Measurements from ENCODE around the gene MTIF3. TPM values are rescaled to one million over a fixed set of nuclear protein-coding genes. Genes with fewer than 3 reads are reported as not detected.

The MTIF3 gene
- polyA plus RNA-seq, 1 donor from 2014 or later = 66.5 TPM

GRCh38 chr13:27425918-27426630 is 24.3 kb downstream of the MTIF3 start:
- no peaks in the 10 kb centered on the region for H4K20me1 ChIP-seq (ENCODE audit: insufficient read depth)
- peak overlapping the region; percentile 72 for H3K9ac ChIP-seq (ENCODE audit: low read length)
- no peaks in the 10 kb centered on the region for H3K9me3 ChIP-seq (ENCODE audit: low read length)
- TF ChIP-seq MXI1 (conservative IDR thresholded peaks at IDR 0.05; ENCODE audit: poor library complexity, severe bottlenecking) = no peak
- no peak for TF ChIP-seq SMC3 (conservative IDR thresholded peaks at IDR 0.05; ENCODE audit: poor library complexity)
- no peak for TF ChIP-seq CTCF (IDR thresholded peaks at IDR 0.05; ENCODE audit: poor library complexity, severe bottlenecking)
- TF ChIP-seq TAF1 (IDR thresholded peaks at IDR 0.05; ENCODE audit: low read depth) = no peak
- TF ChIP-seq RAD21 (conservative IDR thresholded peaks at IDR 0.05) = no peak
- TF ChIP-seq EP300 (conservative IDR thresholded peaks at IDR 0.05; ENCODE audit: poor library complexity, severe bottlenecking) = no peak
- no peak for TF ChIP-seq POLR2AphosphoS5 (IDR thresholded peaks at IDR 0.05)
- TF ChIP-seq EZH2 (IDR thresholded peaks at IDR 0.05; ENCODE audit: borderline replicate concordance, insufficient read depth, low read length, poor library complexity, severe bottlenecking) = no peak
- TF ChIP-seq, protein P1, sequence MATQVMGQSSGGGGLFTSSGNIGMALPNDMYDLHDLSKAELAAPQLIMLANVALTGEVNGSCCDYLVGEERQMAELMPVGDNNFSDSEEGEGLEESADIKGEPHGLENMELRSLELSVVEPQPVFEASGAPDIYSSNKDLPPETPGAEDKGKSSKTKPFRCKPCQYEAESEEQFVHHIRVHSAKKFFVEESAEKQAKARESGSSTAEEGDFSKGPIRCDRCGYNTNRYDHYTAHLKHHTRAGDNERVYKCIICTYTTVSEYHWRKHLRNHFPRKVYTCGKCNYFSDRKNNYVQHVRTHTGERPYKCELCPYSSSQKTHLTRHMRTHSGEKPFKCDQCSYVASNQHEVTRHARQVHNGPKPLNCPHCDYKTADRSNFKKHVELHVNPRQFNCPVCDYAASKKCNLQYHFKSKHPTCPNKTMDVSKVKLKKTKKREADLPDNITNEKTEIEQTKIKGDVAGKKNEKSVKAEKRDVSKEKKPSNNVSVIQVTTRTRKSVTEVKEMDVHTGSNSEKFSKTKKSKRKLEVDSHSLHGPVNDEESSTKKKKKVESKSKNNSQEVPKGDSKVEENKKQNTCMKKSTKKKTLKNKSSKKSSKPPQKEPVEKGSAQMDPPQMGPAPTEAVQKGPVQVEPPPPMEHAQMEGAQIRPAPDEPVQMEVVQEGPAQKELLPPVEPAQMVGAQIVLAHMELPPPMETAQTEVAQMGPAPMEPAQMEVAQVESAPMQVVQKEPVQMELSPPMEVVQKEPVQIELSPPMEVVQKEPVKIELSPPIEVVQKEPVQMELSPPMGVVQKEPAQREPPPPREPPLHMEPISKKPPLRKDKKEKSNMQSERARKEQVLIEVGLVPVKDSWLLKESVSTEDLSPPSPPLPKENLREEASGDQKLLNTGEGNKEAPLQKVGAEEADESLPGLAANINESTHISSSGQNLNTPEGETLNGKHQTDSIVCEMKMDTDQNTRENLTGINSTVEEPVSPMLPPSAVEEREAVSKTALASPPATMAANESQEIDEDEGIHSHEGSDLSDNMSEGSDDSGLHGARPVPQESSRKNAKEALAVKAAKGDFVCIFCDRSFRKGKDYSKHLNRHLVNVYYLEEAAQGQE (IDR thresholded peaks at IDR 0.05; ENCODE audit: borderline replicate concordance) = no peak
- no peaks in the 10 kb centered on the region for H3F3A ChIP-seq (ENCODE audit: insufficient read depth, low read length, poor library complexity, severe bottlenecking)
- no peaks in the 10 kb centered on the region for H3K9me2 ChIP-seq (ENCODE audit: insufficient read depth, low read length)
- H3K4me3 ChIP-seq (ENCODE audit: low read length) = peak overlapping the region; percentile 100
- H3K36me3 ChIP-seq (ENCODE audit: insufficient read depth, low read length) = no peaks in the 10 kb centered on the region
- H3K4me2 ChIP-seq (ENCODE audit: low read length) = peak overlapping the region; percentile 99
- H2AFZ ChIP-seq (ENCODE audit: low read depth, low read length) = no peak overlapping the region
- H3K27me3 ChIP-seq (ENCODE audit: insufficient read depth, low read depth, low read length) = no peaks in the 10 kb centered on the region
- H3K27ac ChIP-seq (ENCODE audit: low read length) = no peak overlapping the region
- H3K79me2 ChIP-seq (replicated peaks; ENCODE audit: insufficient read depth, low read length) = peaks cover 8% of the 10 kb centered on the region

DNA sequence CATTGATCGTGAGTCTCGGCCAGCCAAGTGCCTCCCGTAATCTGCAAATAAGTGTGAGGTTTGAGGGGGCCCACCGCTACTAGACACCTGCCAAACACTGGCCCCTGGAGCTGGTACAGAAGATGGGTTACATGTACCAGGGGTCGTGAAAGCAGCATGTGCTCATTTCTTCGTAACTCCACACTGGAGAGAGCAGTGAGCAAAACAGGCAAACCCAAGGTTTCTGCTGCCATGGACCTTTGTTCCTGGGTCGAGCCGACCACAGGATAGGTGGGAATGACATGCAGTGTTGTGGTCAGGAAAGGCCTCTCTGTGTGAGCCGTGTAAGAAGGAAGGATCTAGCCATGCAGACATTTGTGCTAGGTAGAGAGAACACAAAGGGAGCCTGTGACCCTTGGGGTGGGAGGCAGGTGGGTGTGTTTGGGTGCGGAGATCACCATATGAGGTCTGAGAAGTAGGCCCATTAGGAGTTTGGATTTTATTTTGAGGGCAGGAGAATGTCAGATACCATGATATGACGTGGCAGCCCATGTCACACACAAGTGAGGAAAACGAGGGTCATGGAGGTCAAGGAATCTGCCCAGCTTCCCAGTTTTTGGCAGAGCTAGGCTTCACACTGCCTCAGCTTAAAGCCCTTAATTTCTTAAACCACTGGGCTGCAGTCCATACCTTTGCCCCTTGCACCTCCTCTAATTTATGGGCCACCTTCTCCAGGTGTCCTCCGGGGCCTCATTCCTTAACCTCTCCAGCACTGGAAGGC is 25.0 kb downstream of the MTIF3 start:
- TF ChIP-seq POLR2AphosphoS5 (IDR thresholded peaks at IDR 0.05) (no peak), SMC3 (conservative IDR thresholded peaks at IDR 0.05; ENCODE audit: poor library complexity) (no peak), EZH2 (IDR thresholded peaks at IDR 0.05; ENCODE audit: borderline replicate concordance, insufficient read depth, low read length, poor library complexity, severe bottlenecking) (no peak), EP300 (conservative IDR thresholded peaks at IDR 0.05; ENCODE audit: poor library complexity, severe bottlenecking) (no peak), TAF1 (IDR thresholded peaks at IDR 0.05; ENCODE audit: low read depth) (no peak), RAD21 (conservative IDR thresholded peaks at IDR 0.05) (no peak), CTCF (IDR thresholded peaks at IDR 0.05; ENCODE audit: poor library complexity, severe bottlenecking) (no peak), MXI1 (conservative IDR thresholded peaks at IDR 0.05; ENCODE audit: poor library complexity, severe bottlenecking) (no peak)
- TF ChIP-seq, protein P1 (IDR thresholded peaks at IDR 0.05; ENCODE audit: borderline replicate concordance) = no peak
- peak overlapping the region; percentile 68 for H3K27ac ChIP-seq (ENCODE audit: low read length)

More for the DNA sequence above, 25.0 kb downstream of the MTIF3 start:
- no peaks in the 10 kb centered on the region for H4K20me1 ChIP-seq (ENCODE audit: insufficient read depth)
- no peaks in the 10 kb centered on the region for H3F3A ChIP-seq (ENCODE audit: insufficient read depth, low read length, poor library complexity, severe bottlenecking)
- no peaks in the 10 kb centered on the region for H3K27me3 ChIP-seq (ENCODE audit: insufficient read depth, low read depth, low read length)
- H3K79me2 ChIP-seq (replicated peaks; ENCODE audit: insufficient read depth, low read length) = peaks cover 8% of the 10 kb centered on the region
- peak overlapping the region; percentile 99 for H3K4me2 ChIP-seq (ENCODE audit: low read length)
- H3K36me3 ChIP-seq (ENCODE audit: insufficient read depth, low read length) = no peaks in the 10 kb centered on the region
- H2AFZ ChIP-seq (ENCODE audit: low read depth, low read length) = peak overlapping the region; percentile 76
- peak overlapping the region; percentile 72 for H3K9ac ChIP-seq (ENCODE audit: low read length)
- peak overlapping the region; percentile 100 for H3K4me3 ChIP-seq (ENCODE audit: low read length)
- no peaks in the 10 kb centered on the region for H3K9me3 ChIP-seq (ENCODE audit: low read length)
- H3K9me2 ChIP-seq (ENCODE audit: insufficient read depth, low read length) = no peaks in the 10 kb centered on the region

Data from neural cell (in vitro differentiated cells).